Activated CD4-positive, CD25-positive, alpha-beta regulatory T cell treated with anti-CD3 and anti-CD28 coated beads, Interleukin-2, amount 50 U/mL, for 24 hours (primary cell): Measurements from ENCODE around the gene TCEA3.
"Not testable (repeated sequence)": the region's sequence is repeated elsewhere in the genome, so short reads cannot be mapped to it uniquely, and the experiment has no call there.

ENCODE experiments used
- ATAC-seq, 2 donors: fragments of 150-1000 bp; cut with Tn5 transposase; one replicate each; pipeline ENCODE4 v1.10.0; 2021; ENCODE audit warnings: mild to moderate bottlenecking in 1 of 2, moderate library complexity in 1 of 2

TCEA3 gene

DNA sequence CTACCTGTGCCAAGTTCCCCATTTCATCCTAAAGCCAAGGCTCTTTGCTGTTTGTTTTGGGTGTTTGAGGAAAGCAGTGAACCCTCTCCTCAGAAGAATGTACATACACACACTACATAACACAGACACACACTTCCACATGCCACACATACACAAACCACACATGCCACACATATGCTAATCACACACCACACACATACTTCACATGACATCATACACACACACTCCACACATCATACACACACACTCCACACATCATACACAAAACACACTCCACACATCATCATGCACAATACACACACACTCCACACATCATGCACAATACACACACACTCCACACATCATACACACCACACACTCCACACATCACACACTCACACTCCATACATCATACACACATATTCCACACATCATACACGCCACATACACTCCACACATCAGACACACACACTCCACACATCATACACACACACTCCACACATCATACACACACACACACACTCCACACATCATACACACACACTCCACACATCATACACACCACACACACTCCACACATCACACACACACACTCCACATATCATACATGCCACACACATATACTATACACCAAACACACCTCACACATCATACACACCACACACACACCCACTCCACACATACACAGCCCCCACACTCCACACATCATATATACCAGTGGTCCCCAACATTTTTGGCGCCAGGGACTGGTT, 32.3 kb downstream of the TCEA3 start:
- no peak for ATAC-seq

DNA sequence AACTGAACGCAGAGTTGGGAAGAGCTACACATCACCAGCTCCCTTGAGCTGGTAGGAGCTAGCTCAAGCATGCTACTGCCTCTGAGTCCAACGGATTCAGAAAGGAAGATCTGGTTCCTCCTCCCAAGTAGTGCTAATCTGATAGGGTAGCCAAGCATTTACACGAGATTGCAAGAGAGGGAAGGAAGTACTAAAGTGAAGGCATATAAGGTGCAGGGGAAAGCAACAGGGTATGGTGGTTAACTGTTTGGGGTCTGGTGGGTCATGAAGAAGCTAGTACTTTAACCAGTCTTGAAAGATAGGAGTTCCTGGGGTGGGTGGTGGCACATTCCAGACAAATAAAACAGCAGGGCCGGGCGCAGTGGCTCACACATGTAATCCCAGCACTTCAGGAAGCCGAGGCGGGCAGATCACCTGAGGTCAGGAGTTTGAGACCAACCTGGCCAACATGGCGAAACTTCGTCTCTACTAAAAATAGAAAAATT, 34.7 kb downstream of the TCEA3 start:
- no peak for ATAC-seq

DNA sequence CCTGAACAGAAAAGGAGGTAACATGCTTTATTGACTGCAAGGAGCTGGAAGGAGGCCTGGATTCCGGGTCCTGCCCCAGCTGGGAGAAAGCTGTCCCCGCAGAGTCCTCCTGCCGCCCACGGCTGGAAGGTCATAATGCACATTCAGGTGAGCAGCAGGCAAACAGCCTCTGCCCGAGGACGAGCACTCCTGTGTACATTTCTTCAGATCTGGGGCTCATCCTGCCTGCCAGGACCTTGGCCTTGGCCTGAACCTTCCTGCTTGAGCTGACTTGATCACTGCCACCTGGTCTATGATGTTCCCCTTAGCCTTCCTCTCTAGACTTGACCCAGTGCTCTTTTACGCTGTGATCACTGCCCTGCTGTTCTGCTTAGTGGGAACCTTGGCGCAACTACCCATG, 37.1 kb downstream of the TCEA3 start:
- ATAC-seq, result no peak

DNA sequence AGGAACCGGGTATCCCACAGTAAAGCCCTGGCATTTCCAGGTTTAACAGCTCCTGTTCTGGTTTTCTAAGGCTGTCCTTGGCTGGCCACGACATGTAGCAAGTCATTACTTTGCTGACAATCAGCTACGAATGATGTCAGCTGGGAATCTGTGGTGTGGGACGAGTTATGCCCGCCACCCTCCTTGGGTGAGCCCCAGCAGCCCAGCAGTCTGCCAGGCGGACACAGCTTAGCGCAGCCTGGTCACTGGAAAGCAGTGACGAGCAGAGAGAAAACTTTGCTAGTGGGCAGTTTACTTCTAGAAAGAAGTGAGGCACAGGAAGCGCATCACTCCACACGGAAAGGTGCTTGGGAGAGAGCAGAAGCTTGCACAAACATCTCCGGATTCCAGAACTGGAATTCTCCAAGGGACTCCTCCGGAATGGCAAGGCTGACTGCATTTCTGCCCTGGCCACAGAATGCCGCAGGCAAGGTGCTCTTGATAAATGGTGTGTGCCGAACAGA, 39.4 kb downstream of the TCEA3 start:
- ATAC-seq, result no peak

DNA sequence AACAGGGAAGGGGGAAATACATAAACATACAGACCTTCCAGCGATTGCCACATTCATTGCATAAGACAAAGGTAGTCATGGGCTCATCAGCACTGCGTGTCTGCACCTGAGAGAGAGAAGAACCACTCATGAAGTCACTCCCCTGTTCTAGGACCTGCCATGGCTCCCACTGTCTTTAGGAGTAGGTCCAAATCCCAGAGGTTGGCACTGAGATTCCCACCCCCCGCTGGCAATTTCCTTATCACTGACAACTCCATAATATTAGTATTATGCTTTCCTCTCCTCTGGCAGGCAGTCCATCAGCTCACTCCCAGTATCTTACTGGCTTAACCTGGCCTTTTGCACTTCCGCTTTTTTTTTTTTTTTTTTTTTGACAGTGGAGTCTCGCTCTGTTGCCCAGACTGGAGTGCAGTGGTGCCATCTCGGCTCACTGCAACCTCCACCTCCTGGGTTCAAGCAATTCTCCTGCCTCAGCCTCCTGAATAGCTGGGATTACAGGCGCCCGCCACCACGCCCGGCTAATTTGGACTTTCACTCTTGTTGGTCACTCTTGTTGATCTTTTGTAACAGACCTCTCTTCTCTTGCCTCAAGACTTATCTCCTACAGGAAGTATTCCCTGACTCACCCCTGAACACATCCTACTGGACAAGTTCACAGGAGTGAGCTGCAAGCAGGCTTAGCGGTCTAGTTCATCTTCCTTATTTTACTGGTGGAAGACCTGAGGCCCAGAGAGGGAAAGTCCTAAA, 40.1 kb downstream of the TCEA3 start:
- no peak for ATAC-seq

DNA sequence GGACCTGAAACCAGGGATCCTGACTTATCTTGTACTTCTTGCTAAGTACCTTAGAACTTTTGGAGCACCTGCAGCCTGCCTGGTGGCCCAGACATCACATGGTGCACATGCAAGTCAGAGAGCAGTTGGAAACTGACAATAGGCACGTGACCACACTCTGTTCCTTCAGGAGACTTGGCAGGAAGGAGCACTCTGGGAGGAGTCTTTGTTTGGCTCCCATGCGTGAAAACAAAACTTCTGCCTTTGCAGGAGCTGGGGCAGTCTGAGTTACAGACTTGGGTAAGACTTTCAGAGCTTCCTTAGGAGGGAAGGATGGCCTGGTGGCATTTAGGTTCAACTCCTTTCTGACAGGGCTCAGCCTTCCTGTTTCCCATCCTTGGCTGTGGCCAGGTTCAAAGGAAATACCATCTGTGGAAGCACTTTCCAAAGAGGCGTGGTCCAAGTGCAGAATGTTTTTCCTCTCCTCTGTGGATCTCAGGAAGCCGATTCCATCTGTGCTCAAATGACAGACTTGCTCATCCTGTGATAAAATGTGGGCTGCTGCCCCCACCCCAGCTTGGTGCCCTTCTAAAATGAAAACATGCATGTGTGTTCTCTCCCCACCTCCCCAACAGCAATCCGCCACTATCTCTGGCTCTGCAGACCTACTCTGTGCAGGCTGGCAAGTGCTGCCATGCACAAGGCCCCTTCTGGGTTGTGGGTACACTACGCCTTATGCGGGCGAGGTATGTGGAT, 40.8 kb downstream of the TCEA3 start:
- ATAC-seq, result no peak

DNA sequence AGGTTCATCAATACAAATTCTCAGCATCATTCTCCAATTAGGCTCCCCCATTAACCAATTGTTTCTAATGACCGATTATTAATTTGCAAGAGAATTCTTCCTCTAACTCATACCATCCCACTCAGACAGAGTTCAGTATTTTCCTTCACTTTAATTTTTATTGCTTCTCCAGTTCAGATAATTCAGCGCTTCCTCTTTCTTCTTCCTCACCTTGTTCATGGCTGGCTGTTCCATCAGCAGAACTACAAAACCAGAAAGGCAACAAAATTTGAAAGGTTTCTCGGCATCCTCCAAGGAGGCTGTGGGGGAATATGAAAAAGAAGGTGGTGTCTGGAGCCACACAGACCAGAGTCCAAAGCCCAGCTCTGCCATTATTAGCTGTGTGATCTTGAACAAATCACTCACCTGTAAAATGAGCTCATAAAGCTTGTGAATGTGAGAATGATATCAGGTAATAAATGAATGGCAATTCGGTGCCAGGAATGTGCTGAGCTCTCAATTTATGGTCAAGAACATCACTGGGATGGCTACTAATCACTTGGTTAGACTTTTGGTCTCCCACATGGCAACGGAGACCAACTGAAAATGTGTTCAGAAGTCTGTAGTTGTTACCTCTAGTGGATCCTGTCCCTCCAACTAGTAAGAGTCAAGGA, 43.2 kb downstream of the TCEA3 start:
- ATAC-seq, result no peak

DNA sequence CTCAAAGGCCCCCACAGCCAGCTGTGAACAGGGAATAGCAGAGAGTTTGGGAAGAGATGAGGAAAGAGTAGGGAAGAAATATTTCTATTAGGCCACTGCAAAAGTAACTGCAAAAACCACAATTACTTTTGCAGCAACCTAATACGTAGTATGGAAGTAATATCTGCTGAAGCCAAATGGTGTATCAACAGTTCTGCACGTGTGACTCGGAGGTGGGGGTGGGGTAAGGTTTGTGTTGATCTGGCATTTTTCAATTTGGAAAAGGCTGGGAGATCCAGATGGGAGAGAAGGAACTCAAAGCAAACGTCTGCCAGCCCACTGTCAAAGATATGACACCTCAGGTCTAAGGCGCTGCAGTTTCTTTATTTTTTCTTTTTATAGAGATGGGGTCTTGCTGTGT, 43.8 kb downstream of the TCEA3 start:
- no peak for ATAC-seq

DNA sequence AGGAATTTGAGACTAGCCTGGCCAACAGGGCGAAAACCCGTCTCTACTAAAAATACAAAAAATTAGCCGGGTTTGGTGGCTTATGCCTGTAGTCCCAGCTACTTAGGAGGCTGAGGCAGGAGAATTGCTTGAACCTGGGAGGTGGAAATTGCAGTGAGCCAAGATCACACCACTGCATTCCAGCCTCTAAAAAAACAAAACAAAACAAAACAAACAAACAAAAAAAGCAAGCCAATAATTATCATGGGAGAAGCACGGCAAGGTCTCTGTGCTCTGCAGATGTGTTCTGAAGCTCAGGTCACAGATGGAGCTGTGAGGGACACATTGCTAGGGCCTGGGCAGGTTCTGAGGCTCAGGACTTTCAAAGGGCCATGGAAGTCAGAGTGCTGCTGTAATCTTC, 44.3 kb downstream of the TCEA3 start:
- not testable (repeated sequence) for ATAC-seq

DNA sequence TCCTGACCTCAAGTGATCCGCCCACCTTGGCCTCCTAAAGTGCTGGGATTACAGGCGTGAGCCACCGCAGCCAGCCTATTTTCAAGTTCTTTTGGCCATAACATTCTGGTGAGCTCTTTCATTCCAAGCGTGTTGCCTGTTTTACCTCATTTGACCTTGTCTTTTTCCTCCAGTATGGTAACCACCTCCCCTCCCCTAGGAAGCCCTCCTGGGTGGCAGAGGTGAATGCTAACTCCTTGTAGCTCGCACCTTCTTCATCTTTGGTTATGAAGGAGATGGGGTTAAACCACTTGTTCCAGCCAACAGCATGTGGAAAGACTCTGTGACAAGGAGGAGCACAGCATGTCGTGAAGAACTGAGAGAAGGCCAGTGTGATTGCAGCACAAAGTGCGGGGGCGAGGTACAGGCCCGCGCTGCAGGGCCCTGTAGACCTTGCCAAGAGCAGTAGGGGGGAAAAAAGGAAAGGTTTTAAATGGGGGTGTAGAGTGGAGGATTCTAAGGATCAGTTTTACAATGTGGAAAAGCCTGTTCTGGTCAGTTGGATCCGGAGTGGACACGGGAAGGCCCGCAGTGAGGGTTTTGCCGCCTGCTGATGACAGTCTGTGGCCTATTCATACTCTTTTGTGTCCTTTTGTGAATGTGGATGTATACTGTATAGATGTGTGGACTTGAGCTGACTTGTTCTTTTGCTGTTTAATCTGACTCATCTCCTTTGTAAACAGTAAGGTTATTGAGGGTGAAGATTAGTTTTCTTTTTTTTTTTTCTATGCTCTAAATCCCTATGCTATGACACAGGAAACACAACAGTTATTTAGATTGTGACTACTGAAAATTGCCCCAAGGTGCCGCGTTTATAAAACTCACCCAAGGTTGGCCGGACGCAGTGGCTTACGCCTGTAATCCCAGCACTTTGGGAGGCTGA, 47.4 kb downstream of the TCEA3 start:
- ATAC-seq, result no peak

DNA sequence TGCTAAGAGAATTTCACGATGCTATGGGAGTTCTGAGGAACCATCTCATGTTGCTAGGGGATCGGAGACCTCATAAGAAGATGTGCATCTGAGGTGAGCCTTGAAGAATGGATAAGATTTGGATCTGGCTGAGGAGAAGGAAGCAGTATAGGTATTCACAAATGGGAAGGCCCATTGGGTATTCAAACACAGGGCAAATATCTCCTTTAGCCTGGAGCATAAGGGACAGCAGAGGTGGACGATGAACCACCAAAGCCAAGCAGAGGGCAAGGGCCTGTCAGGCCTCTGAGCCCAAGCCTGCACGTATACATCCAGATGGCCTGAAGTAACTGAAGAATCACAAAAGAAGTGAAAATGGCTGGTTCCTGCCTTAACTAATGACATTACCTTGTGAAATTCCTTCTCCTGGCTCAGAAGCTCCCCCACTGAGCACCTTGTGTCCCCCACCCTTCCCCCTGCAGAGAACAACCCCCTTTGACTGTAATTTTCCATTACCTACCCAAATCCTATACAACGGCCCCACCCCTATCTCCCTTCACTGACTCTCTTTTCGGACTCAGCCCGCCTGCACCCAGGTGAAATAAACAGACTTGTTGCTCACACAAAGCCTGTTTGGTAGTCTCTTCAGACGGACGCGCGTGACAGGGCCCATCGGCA, 50.3 kb downstream of the TCEA3 start:
- ATAC-seq, result not testable (repeated sequence)

DNA sequence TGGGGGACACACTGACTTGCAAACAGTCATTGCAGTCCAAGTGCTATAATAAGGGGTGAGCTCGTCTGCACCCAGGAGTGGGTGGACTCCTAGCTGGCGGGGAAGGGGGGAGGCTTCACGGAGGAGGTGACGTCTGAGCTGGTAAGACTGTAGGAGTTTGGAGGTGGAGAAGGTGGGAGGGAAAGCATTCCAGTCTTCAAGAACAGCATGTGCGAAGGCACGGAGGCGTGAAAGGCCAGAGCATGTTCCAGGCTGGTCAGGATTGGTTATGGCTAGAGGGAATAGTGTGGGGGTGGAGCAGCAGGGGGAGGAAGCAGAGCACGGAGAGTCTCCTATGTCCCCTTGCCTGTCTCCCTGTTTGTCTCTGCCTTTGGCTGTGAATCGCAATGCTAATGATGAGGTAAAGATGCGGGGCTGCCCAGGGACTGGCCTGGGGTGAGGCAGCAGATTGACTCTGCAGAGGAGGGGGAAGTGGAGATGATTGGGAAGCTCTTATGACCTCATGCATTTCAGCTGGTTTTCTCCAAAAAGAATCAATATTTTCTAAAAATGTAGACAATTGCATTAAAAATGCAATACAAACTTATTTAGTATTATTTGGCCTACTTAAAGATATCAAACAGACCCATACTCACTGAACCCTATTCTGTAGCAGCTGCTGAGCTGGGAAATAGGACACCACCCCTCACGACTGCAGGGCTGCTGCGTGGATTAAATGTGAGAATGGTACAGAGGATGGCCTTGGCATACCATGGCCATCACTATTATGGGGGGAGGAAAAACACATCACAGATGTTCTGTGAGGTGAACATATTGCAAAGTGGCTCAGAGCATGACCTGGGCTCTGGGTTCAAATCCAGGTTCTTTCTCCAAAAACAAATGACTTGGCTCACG, 52.3 kb downstream of the TCEA3 start:
- ATAC-seq, result no peak

DNA sequence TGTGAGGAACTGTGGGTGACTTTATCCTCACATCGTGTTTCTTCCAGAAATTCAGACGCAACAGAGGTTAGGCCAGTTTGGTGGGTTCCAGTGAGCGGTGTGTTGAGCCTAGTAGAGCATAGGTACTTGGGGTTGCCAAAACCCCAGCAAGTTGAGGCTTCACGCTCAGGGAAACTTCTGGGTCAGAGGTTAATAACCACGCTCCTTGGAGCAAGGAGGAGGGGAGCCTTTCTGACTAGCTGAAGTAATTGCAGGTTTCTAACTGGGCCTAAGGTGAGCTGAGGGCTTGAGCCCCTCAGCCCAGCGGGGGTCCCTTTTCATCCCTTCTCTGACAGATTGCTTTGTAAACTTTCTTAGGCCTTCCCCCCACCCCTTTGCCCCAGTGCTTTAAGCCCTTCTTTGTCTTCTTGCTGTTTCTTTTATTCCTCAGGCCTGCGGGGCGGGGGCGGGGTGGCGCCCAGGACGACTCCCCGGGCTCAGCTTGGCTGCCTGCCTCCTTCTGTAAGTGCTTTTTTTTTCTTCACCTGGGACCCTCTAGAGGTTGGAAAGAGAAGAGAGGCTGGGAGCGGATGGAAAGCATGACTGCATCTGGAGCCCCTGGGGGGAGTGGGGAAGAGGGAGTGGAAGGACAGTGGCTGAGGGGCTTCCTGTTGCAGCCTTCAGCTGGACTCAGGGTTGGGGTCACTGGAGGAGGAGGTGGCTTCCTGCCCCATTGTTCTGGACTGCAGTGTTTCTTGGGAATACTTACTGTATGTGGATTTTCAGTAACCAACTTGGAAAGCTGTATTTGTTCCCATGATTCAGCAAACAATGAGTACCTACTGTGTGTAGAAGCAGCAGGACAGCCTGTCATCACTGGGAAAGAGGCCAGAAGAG, 53.6 kb downstream of the TCEA3 start:
- no peak for ATAC-seq

DNA sequence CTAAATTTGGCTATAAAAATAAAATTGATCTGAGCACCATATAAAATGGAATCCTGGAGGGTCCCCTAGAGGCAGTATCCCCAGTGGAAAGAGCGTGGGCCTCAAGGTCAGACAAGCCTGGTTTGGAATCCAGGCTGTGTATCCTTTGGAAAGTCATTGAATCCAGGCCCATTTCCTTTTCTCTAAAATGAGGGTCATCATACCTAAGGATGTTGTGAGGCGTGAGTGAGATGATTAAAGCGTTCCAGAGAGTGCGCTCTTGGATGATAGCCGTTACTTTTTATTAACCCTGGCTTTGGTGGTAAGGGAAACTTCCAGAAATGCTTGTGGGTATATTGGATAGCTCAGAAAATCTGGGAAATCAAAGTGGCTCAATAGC, 54.2 kb downstream of the TCEA3 start:
- ATAC-seq, result no peak

DNA sequence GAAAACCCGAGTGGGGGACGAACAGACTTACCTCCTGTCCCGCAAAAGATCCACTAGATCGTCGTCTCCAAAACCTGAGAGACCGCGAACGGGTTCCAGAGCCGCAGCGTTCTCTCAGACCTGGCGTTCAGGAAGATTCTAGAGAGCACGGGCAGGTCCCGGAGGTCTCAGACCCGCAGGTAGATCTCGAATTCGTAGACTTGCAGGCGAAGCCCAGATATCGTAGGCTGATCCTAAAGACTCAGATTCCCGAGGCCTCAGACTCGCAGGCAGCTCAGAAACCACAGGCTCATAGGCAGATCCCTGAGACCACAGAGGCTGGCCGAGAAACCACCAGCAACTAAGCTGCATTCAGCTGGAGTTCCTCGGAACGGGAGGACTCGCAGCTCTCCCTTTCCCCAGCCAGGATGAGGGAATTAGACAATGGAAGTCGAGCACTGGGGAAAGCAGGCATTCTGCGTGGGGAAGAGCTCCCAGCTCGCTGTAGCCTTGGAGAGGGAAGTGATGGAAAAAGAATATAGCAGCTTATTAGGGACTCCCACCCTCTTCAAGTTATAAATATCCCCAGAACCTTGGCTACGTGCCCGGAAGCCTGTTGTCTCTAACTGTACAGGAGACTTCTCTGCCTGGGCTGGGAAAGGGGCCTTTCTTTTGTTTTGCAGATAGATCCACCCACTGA, 55.1 kb downstream of the TCEA3 start, which contains the start of gene ZNF436:
ZNF436 (minus strand) TSS at position 502 of the 679 bp plus-strand sequence. CDS start 1,831 bp downstream, outside the sequence.
- ATAC-seq, result no peak

DNA sequence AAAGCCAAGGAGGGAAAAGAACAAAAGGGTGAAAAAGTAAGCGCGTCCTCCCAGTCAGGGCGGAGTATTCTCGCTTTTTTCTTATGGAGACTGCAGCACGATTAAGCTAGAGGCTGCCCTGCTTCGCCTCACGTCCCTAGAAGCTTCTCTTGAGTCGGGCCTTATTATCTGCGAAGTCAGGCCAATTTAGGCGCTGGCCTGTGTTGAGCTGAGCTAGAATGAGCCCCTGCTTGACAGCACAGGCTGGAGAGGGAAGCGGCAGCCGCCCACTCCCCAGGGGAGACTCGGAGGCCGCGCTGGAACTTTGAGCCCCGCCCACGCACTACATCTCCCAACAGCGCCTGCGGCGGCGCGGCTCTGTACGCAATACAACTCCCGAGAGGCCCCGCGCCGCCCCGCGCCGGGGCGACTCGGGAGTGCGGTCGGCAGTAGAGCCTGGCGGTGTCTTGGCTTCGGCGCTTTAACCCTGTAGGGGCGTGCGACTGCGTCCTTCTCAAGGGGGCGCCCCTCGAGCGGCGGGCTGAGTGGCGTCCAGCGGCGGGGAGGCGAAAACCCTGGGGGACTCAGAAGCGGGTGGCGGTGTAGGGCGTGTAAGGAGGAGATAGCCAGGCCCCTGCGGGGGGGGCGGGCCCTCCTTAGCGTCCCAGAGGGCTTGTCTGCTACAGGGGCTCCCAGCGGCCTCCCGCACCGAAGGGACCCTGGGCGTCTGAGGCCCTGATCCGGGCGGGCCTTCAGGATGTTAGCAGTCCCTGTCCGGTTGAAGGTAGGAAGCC, 55.8 kb downstream of the TCEA3 start:
- ATAC-seq, result peak; percentile 75 to 80

DNA sequence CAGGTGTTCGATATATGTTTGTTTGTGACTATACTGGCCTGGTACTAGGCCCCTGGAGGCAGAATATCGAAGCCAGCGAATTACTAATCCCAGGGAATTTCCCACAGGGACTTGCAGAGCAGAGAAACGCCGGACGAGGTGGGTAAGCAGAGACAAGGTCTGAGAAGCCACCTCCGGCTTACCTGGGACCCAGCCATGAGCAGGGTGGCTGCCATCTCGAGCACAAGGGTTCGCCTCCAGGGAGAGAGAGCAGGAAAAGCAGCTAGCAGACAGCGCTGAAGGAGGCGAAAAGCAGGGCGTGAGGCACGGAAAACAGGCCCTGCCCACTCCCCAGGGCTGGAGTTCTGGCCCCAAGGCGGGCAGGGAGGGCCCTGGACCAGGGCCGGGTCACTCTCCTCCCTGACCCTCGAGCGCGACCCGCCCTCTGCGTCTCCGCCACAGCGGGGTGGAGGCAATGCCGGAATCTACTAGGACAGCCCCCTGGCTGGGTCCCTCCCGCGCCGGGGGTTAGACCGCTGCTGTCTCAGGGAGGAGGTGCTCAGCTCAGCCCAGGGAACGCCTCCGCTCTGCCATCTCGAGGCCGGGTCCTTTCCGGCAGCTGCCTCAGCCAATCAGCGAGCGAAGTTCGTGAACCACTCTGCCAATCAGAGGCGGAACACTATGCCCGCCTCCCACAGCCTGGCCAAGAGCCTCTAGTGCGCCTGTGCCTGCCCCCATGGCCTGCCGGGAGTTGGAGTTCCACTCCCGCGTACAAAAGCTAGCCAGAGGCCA, 56.6 kb downstream of the TCEA3 start:
- peak; percentile 94 to 95 for ATAC-seq
